Sciatic nerve (tissue), 2 donors: ENCODE measurements around the gene BUB1B. TPM values are rescaled to one million over a fixed set of nuclear protein-coding genes. Genes with fewer than 3 reads are reported as not detected.
"Not testable (repeated sequence)": the region's sequence is repeated elsewhere in the genome, so short reads cannot be mapped to it uniquely, and the experiment has no call there.

Experiments
- ATAC-seq: fragments of 200-7000 bp; cut with Tn5 transposase; one replicate; pipeline ENCODE4 v1.9.1; 2020; ENCODE audit warnings: mild to moderate bottlenecking, moderate library complexity
- DNase-seq: peaks from one replicate; pipeline ENCODE4 v3.0.0-alpha.2; 2020; ENCODE audit warnings: low spot score
- intact Hi-C: fragments of 100-400 bp; cut with DNase I; formaldehyde crosslinking; loops from one replicate; pipeline ENCODE4 v1.14.2; 2022
- total RNA-seq: library from RNA; stranded (reverse); fragmentation: NEBNext Ultra II Directional; extraction: Animal tissue kit (Norgen Biotek cat#: 25700); gene quantifications from one replicate; pipeline ENCODE4 v1.2.1, GENCODE V29; 2021
- donor health status: DM: no; HTN: no; CAD: no.
- donor health status: DM: no; HTN: no; CAD: no.

BUB1B gene
- total RNA-seq, 1 donor from 2014 or later, result 0.67 TPM

GRCh38 chr15:40162552-40162951, 1.7 kb downstream of the BUB1B start:
- ATAC-seq, result no peak
- intact Hi-C loops, result no loop called here
- DNase-seq, result no peak

DNA sequence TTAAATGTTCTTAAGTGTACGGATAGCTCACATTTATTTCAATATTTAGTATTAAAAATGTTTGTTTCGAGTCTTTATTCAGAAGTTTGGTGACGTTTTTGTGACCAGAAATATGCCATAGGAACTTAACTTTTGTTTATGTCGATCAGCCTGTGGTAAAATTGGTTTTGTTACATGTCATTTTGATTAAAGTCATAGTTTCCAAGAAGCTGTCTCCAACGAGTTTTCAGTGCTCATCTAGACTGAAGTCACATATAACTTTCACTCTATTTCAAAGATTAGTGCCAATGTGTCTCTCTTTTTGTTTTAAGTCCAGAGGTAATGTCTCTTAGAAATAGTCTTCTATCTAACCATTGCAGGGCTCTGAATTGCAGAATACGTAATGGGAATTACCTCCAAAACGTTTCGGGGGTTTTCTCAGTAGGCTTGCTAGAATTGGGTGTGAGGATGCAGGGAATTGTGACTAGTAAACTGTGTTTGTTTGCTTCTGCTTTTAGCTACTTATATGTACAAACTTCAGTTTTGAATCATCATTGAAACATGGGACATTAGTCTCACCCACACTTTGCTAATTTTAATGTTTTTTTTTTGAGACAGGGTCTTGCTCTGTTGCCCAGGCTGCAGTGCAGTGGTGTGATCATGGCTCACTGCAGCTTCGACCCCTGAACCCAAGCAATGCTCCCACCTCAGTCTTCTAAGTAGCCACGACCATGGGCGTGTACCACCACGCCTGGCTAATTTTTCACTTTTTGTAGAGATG, 3.0 kb downstream of the BUB1B start:
- intact Hi-C loops, result no loop called here
- no peak for DNase-seq
- ATAC-seq, result no peak

- intact Hi-C loops, DNase-seq, ATAC-seq: not testable (repeated sequence)
Measured at GRCh38 chr15:40167374-40167773, 6.5 kb downstream of the BUB1B start.

- ATAC-seq (no peak), DNase-seq (no peak)
- intact Hi-C loops, result no loop called here
Measured at GRCh38 chr15:40175160-40175559, 14.3 kb downstream of the BUB1B start.

DNA sequence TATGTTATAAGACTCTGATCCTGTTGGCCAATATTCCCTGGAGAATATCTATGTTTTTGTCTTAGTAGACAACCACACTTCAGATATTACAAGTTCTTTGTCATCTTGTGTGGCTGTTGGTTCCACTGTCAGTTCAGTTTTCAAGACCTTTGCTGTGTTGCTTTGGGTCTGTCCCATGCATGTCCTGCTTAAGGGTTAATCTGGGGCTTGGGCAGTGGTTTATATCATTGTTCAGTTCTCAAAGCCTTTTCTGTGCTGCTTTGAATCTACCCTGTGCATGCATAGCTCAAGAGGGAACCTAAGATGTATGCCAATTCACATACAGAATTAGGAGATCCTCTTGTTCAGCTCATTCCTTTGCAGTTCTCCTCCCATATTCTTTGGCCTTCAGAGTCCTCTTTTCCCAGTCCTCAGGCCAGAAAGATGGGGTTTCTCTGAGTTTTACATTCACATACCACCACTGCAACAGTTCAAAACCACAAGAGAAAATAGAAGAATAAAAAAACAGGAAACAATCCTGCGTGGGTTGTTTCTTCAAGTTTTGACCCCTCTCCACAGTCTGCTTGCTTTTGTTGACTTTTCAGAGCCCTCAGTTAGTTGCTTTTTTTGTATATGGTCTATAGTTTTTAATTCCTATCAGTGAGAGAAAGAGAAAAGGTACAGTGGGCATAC, 21.6 kb downstream of the BUB1B start:
- DNase-seq (no peak), ATAC-seq (no peak)
- intact Hi-C loops, result no loop called here

DNA sequence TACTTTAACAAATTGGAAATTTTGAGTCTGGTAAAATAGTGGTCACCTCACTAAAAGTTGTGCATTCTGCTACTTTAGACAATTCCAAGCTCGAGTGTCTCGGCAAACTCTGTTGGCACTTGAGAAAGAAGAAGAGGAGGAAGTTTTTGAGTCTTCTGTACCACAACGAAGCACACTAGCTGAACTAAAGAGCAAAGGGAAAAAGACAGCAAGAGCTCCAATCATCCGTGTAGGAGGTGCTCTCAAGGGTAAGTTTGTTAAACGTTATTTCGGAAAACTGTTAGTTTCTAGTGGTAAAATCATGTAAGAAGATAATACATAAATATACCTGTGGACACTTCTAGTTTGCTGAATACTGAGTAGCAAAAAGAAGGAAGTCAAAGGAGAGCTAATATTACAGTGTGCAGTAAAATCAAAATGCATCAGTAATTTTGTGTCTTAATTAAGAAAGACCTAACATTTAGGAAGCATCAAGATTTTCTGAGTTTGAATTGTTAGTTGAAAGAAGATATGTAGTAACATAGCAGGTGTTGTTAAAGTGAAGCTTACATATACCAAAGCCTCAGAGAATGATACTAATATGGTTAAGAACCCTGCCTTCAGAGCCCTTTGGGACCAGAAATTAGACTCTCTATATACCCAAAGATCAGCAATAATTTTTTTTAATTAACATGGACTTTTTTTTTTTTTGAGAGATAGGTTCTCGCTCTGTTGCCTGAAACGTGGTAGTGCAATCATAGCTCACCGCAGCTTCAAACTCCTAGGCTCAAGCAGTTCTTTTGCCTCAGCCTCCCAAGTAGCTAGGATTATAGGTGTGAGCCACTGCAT, 23.0 kb downstream of the BUB1B start:
- DNase-seq (no peak), ATAC-seq (no peak)
- intact Hi-C loops, result no loop called here

DNA sequence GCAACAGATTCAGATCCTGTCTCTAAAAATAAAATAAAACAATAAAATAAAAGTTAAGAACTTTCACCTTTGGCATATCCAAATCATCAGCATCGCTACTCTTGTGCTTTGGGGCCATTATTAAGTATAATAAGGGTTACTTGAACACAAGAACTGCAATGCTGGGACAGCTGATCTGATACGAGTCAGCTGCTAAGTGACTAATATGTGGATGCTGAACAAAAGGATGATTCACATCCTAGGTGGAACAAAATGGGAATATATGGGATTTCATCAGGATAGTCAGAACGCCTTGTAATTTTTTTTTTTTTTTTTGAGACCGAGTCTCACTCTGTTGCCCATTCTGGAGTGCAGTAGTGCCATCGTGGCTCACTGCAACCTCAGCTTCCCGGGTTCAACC, 29.7 kb downstream of the BUB1B start:
- intact Hi-C loops, result no loop called here
- ATAC-seq (no peak), DNase-seq (no peak)

DNA sequence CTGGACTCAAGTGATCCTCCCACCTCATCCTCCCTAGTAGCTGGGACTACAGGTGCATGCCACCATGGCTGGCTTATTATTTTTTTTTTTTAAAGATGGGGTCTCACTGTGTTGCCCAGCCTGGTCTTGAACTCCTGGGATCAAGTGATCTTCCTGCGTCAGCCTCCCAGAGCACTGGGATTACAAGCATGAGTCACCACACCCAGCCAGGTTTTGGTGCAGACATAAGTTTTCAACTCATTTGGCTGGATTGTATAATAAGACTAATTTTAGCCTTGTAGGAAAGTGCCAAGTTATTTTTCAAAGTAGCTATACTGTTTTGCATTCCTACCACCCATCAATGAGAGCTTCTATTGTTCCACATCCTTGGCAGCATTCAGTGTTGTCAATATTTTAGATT, 32.1 kb downstream of the BUB1B start:
- intact Hi-C loops, result no loop called here
- DNase-seq (no peak), ATAC-seq (no peak)

DNA sequence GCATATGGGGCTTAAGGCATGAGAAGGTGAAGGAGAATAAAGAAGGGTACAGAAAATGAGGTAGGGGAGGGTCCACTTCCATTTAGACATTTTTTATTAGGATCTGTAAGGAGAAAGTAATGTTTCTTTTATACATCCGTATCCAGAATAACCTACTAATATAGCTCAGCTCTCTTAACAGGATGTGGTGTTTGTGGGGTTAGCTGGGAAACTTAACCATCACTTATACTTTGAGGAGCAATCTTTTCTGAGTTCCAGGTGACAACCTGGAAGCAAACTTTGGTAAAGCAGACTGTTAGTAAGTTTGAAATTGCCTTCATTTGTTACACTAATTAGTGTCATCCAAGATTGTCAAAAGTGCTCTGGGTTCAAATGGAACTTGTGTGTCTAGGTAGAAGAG, 36.6 kb downstream of the BUB1B start:
- DNase-seq (no peak), ATAC-seq (no peak)
- intact Hi-C loops, result no loop called here

DNA sequence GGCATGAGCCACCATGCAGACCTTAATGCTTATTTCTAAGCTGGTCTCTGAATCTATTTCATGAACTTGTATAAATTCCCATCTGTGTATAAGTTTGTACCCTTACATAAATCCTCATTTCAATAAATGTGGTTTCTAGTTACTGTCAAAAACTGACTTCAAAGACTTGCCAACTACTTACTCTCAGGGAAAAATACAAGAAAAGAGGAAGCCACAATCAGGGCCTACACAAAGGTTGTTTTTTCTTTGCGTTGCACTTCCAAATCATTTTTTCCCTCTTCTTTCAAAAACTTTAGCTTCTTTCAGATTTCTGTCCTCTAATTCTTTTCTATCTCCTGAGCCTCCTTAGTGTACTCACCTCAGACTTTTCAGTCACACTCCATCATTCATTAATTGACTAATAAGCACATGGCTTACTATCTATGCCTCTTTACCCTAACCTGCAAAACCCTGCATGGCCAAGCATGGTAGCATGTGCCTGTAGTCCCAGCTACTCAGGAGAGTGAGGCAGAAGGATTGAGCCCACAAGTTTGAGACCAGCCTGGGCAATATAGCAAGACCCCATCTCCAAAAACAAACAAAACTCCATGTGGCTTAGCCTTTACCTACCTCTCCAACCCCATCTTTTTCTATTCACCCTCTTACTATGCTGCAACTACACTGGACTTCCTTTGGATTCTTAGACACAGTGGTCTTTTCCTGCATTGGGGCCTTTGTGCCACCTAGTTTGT, 37.7 kb downstream of the BUB1B start:
- DNase-seq (no peak), ATAC-seq (no peak)
- intact Hi-C loops, result no loop called here

DNA sequence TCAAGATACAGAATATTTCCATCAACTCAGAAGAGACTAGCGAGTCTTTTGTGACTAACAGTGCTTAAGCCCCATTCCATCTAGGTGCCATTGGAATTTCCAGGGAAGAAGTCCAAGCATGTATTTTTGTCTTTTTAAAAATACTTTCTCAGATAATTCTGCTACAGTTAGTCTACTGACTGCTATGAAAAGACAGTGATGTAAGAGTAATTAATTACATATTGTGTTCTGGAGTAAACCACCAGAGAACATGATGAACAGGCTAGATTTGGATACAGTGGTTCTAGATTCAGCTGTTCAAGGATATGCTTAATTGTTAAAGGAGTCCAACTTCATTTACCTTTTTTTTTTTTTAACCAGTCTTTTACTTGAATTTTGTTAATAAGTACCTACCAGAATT, 43.2 kb downstream of the BUB1B start:
- intact Hi-C loops, result no loop called here
- DNase-seq (no peak), ATAC-seq (no peak)

- intact Hi-C loops, result loop anchor here (5.0 kb wide), 1 partner anchor 55 kb away; no protein-coding TSS in a partner anchor
- no peak for DNase-seq
- ATAC-seq, result peak; percentile 84
Measured at GRCh38 chr15:40217166-40217824, 56.4 kb downstream of the BUB1B start.

DNA sequence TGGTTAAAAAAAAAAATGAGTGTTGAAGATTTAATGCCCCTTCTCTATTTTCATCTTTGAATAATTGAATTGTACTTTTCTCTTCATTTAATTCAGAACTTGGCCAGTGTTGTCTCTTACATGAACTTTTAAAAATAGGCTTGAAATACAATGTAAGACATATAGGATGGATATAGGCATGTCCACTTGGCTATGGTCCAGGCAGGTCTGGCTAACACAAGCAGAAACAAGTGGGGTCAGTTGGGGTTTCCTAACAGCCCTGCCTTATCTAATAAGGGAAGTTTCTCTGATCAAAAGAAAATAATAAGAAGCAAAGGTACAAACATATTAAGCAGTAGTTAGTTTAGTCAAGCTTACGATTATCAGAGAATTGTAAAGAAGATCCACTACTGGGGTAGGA, 58.9 kb downstream of the BUB1B start:
- DNase-seq, result no peak
- intact Hi-C loops, result loop anchor here (5.0 kb wide), 1 partner anchor 52 kb away; no protein-coding TSS in a partner anchor
- ATAC-seq, result no peak

DNA sequence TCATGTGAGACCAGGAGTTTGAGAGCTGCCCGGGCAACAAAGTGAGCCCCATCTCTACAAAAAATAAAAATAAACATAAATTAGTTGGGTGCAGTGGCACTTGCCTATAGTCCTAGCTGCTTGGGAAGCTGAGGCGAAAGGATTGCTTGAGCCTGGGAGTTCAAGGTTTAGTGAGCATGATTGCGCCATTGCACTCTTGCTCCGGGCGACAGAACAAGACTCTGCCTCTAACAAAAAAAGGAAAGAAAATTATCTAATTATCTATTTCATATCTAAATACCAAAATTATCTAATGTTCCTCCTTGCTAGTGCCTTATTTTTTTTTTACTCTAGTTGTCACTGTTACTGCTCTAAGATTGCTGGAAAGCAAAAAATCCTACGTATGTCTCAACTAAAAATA, 61.3 kb downstream of the BUB1B start:
- intact Hi-C loops, result no loop called here
- DNase-seq (no peak), ATAC-seq (no peak)

DNA sequence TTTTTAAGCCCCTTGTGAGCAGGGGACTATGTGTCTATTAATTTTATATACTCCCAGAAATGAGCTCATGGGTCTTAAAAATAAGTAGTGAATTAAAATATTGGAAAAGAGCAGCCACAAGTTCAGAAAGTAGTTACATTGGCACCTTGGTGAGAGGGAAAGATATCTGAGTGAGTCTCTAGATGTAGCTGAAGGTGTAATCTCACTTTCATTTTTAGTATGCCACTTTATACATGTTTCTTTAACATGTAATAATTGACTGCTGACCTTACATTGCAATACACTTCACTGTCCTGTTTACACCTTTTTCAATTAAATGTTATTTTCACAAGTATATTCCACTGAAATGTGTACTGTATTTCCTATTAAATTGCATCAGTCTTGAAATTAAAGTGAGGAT, 65.9 kb downstream of the BUB1B start:
- intact Hi-C loops, result no loop called here
- no peak for DNase-seq
- ATAC-seq, result no peak

DNA sequence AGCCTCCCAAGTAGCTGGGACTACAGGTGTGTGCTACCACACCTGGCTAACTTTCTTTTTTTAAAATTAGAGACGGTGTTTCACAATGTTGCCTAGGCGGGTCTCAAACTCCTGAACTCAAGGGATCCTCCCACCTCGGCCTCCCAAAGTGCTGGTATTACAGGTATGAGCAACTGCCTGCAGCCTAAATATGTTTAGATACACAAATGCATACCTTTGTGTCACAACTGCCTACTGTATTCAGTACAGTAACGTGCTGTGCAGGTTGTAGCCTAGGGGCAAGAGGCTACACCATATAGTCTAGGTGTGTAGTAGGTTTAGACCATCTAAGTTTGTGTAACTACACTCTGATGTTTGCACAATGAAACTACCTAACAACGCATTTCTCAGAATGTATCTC, 68.4 kb downstream of the BUB1B start:
- intact Hi-C loops, result no loop called here
- ATAC-seq (no peak), DNase-seq (no peak)

- DNase-seq (no peak), ATAC-seq (no peak)
- intact Hi-C loops, result no loop called here
Measured at GRCh38 chr15:40229956-40230355, 69.1 kb downstream of the BUB1B start.

- DNase-seq, result no peak
- ATAC-seq, result no peak
Measured at GRCh38 chr15:40232625-40233070, 71.8 kb downstream of the BUB1B start.

More at GRCh38 chr15:40232625-40233070, 71.8 kb downstream of the BUB1B start:
- intact Hi-C loops, result no loop called here
